K562 (cell line): ENCODE measurements around the gene CCT3.

Experiments
- CEBPG ChIP-seq, 3 experiments: fragments of 200-800 bp in 1 of 3; sonication (Bioruptor generic) in 1 of 3; sonication (generic) in 1 of 3; formaldehyde crosslinking in 1 of 3; IDR thresholded peaks in 2 of 3; conservative IDR thresholded peaks in 1 of 3; 2 replicates each; pipeline versions ENCODE4 v1.6.1 to v1.8.0; 2016 to 2022; ENCODE audit warnings: missing compliant biosample characterization in 2 of 3, missing genetic modification characterization in 2 of 3, mild to moderate bottlenecking in 1 of 3, missing genetic modification reagents in 1 of 3
- NR4A1 ChIP-seq, 2 experiments: fragments of 250-450 bp in 1 of 2; fragments of 450-650 bp in 1 of 2; sonication (Bioruptor Pico) in 1 of 2; IDR thresholded peaks; 2 replicates each; pipeline versions ENCODE4 v1.4.0 to v1.6.1; 2016 to 2020; ENCODE audit warnings: mild to moderate bottlenecking in 2 of 2, missing compliant biosample characterization in 1 of 2, missing genetic modification characterization in 1 of 2, moderate library complexity in 1 of 2
- PHF8 ChIP-seq: fragments of 200-600 bp; sonication (generic); IDR thresholded peaks from 2 replicates; pipeline ENCODE4 v1.6.1; 2012; ENCODE audit warnings: mixed run types, mild to moderate bottlenecking, inconsistent platforms, low read length, moderate library complexity, borderline replicate concordance
- RAD51 ChIP-seq: fragments of 450-650 bp; IDR thresholded peaks from 2 replicates; pipeline ENCODE4 v1.7.1; 2016; ENCODE audit warnings: low read depth, mild to moderate bottlenecking, borderline replicate concordance
- ZNF695 ChIP-seq: fragments of 450-650 bp; formaldehyde crosslinking; IDR thresholded peaks from 2 replicates; pipeline ENCODE4 v1.4.0; 2020; ENCODE audit warnings: mild to moderate bottlenecking, moderate library complexity
- TF ChIP-seq, protein P1 (sequence below), 2 experiments: fragments of 450-650 bp in 1 of 2; sonication (generic) in 1 of 2; formaldehyde crosslinking in 1 of 2; IDR thresholded peaks in 1 of 2; conservative IDR thresholded peaks in 1 of 2; 2 replicates each; pipeline versions ENCODE4 v1.6.1 to v1.8.1; 2016 to 2023; ENCODE audit warnings: mild to moderate bottlenecking in 2 of 2, moderate library complexity in 2 of 2, inconsistent platforms in 1 of 2, missing genetic modification reagents in 1 of 2
- TF ChIP-seq, protein P2 (sequence below): fragments of 450-650 bp; formaldehyde crosslinking; IDR thresholded peaks from 2 replicates; pipeline ENCODE4 v1.4.0; 2022; ENCODE audit warnings: missing genetic modification characterization
- TF ChIP-seq, protein P3 (sequence below), 3 experiments: IDR thresholded peaks in 2 of 3; conservative IDR thresholded peaks in 1 of 3; 2 replicates each; pipeline ENCODE4 v1.5.1; 2011 to 2012; ENCODE audit warnings: low read length in 3 of 3, mild to moderate bottlenecking in 3 of 3, control low read depth in 2 of 3, improper control_type of control experiment in 1 of 3, inconsistent platforms in 1 of 3, low read depth in 1 of 3, mixed read lengths in 1 of 3, moderate library complexity in 1 of 3; ENCODE audit not compliant: insufficient read depth in 2 of 3

DNA sequence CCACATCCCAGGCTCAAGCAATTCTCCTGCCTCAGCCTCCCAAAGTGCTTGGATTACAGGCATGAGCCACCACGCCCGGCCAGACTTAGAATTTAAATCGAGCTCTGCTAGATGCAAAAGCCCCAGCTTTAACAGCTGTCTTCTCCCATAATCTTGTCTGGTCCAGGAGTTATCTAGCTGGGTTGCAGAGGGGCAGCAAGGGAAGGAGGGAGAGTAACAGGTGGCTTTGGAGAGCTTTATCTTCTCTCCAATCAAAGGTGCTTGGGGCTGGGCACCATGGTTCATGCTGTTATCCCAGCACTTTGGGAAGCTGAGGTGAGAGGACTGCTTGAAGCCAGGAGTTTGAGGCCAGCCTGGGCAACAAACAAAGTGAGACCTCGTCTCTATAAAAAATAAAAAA, 34.8 kb upstream of the CCT3 start:
- TF ChIP-seq ZNF695 (CRISPR knock-in tag) (no peak), NR4A1 (CRISPR knock-in tag; IDR thresholded peaks at IDR 0.05) (no peak), NR4A1 (tag; IDR thresholded peaks at IDR 0.05) (no peak), RAD51 (no peak), CEBPG (CRISPR knock-in tag; IDR thresholded peaks at IDR 0.05) (no peak), CEBPG (tag; conservative IDR thresholded peaks at IDR 0.05 in 1 of 2, IDR thresholded peaks at IDR 0.05 in 1 of 2) (no peak), PHF8 (no peak)
- TF ChIP-seq, protein P1, sequence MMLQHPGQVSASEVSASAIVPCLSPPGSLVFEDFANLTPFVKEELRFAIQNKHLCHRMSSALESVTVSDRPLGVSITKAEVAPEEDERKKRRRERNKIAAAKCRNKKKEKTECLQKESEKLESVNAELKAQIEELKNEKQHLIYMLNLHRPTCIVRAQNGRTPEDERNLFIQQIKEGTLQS (IDR thresholded peaks at IDR 0.05): no peak
- TF ChIP-seq, protein P1 (CRISPR knock-in tag; conservative IDR thresholded peaks at IDR 0.05): no peak
- TF ChIP-seq, protein P2, sequence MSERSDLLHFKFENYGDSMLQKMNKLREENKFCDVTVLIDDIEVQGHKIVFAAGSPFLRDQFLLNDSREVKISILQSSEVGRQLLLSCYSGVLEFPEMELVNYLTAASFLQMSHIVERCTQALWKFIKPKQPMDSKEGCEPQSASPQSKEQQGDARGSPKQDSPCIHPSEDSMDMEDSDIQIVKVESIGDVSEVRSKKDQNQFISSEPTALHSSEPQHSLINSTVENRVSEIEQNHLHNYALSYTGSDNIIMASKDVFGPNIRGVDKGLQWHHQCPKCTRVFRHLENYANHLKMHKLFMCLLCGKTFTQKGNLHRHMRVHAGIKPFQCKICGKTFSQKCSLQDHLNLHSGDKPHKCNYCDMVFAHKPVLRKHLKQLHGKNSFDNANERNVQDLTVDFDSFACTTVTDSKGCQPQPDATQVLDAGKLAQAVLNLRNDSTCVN (CRISPR knock-in tag): no peak
- TF ChIP-seq, protein P3, sequence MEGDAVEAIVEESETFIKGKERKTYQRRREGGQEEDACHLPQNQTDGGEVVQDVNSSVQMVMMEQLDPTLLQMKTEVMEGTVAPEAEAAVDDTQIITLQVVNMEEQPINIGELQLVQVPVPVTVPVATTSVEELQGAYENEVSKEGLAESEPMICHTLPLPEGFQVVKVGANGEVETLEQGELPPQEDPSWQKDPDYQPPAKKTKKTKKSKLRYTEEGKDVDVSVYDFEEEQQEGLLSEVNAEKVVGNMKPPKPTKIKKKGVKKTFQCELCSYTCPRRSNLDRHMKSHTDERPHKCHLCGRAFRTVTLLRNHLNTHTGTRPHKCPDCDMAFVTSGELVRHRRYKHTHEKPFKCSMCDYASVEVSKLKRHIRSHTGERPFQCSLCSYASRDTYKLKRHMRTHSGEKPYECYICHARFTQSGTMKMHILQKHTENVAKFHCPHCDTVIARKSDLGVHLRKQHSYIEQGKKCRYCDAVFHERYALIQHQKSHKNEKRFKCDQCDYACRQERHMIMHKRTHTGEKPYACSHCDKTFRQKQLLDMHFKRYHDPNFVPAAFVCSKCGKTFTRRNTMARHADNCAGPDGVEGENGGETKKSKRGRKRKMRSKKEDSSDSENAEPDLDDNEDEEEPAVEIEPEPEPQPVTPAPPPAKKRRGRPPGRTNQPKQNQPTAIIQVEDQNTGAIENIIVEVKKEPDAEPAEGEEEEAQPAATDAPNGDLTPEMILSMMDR (IDR thresholded peaks at IDR 0.05 in 2 of 3, conservative IDR thresholded peaks at IDR 0.05 in 1 of 3; ENCODE audit: insufficient read depth in 2 of 3, low read depth in 1 of 3, low read length in 3 of 3): no peak
